Neuronal stem cell (in vitro differentiated cells): ENCODE results near the gene TMC1.

Experiments used
- DNase-seq: peaks from one replicate; pipeline ENCODE4 v3.0.0-alpha.2; 2013; ENCODE audit warnings: low spot score
- H2AFZ ChIP-seq: one replicate; pipeline ENCODE4 v1.6.1; 2013; ENCODE audit warnings: mild to moderate bottlenecking, low read length, inconsistent platforms
- H2AK5ac ChIP-seq: 2 replicates; pipeline ENCODE4 v1.6.1; 2013; ENCODE audit warnings: low read depth, mild to moderate bottlenecking, inconsistent platforms, low read length, moderate library complexity, mixed read lengths
- H2BK120ac ChIP-seq: 2 replicates; pipeline ENCODE4 v1.6.1; 2013; ENCODE audit warnings: low read depth, mild to moderate bottlenecking, inconsistent platforms, low read length, moderate library complexity, mixed read lengths
- H2BK12ac ChIP-seq: one replicate; pipeline ENCODE4 v1.6.1; 2013; ENCODE audit warnings: low read length, inconsistent platforms
- H2BK15ac ChIP-seq: 2 replicates; pipeline ENCODE4 v1.6.1; 2013; ENCODE audit warnings: mild to moderate bottlenecking, low read length, inconsistent platforms, mixed read lengths
- H2BK5ac ChIP-seq: one replicate; pipeline ENCODE4 v1.6.1; 2013; ENCODE audit warnings: inconsistent platforms, mild to moderate bottlenecking, low read length, moderate library complexity
- H3K14ac ChIP-seq: one replicate; pipeline ENCODE4 v1.6.1; 2013; ENCODE audit warnings: low read length, inconsistent platforms
- H3K18ac ChIP-seq: 2 replicates; pipeline ENCODE4 v1.6.1; 2013; ENCODE audit warnings: low read length, inconsistent platforms
- H3K23ac ChIP-seq: 2 replicates; pipeline ENCODE4 v1.6.1; 2013; ENCODE audit warnings: low read depth, mild to moderate bottlenecking, mixed read lengths, low read length, inconsistent platforms; ENCODE audit not compliant: poor library complexity
- H3K27ac ChIP-seq: replicated peaks from 3 replicates; pipeline ENCODE4 v1.5.1; 2013; ENCODE audit warnings: low read length, inconsistent platforms
- H3K27me3 ChIP-seq, 3 experiments: 2 replicates each; pipeline ENCODE4 v1.6.1; 2013; ENCODE audit warnings: low read length in 3 of 3, mild to moderate bottlenecking in 2 of 3, inconsistent platforms in 1 of 3, low read depth in 1 of 3, mixed read lengths in 1 of 3, moderate library complexity in 1 of 3; ENCODE audit not compliant: control insufficient read depth in 3 of 3, insufficient read depth in 3 of 3
- H3K36me3 ChIP-seq, 2 donors: replicated peaks in 1 of 2; 2 replicates each; pipeline ENCODE4 v1.6.1; 2013; ENCODE audit warnings: low read length in 2 of 2; ENCODE audit not compliant: control insufficient read depth in 2 of 2, insufficient read depth in 2 of 2
- H3K4ac ChIP-seq: 2 replicates; pipeline ENCODE4 v1.6.1; 2013; ENCODE audit warnings: inconsistent platforms, mild to moderate bottlenecking, low read length, moderate library complexity
- H3K4me1 ChIP-seq, 2 donors: 1 replicate in 1 of 2; 2 replicates in 1 of 2; pipeline ENCODE4 v1.6.1; 2013; ENCODE audit warnings: low read length in 2 of 2, low read depth in 1 of 2; ENCODE audit not compliant: control insufficient read depth in 2 of 2, insufficient read depth in 1 of 2
- H3K4me2 ChIP-seq: one replicate; pipeline ENCODE4 v1.6.1; 2013; ENCODE audit warnings: mild to moderate bottlenecking, low read length, inconsistent platforms; ENCODE audit not compliant: insufficient read depth, poor library complexity, severe bottlenecking
- H3K4me3 ChIP-seq, 2 donors: 2 replicates each; pipeline ENCODE4 v1.5.1; 2013; ENCODE audit warnings: low read length in 2 of 2, mild to moderate bottlenecking in 2 of 2, inconsistent platforms in 1 of 2, moderate library complexity in 1 of 2
- H3K79me1 ChIP-seq: one replicate; pipeline ENCODE4 v1.6.1; 2013; ENCODE audit warnings: low read depth, mild to moderate bottlenecking, inconsistent platforms, low read length, moderate library complexity
- H3K9ac ChIP-seq: one replicate; pipeline ENCODE4 v1.6.1; 2013; ENCODE audit warnings: mild to moderate bottlenecking, low read depth, low read length, inconsistent platforms; ENCODE audit not compliant: poor library complexity
- H3K9me3 ChIP-seq, 2 donors: replicated peaks in 1 of 2; 2 replicates each; pipeline versions ENCODE3 to v1.6.1; 2013; ENCODE audit warnings: low read length in 2 of 2, mild to moderate bottlenecking in 2 of 2, inconsistent platforms in 1 of 2, low read depth in 1 of 2, mixed read lengths in 1 of 2, moderate library complexity in 1 of 2; ENCODE audit not compliant: control insufficient read depth in 2 of 2, insufficient read depth in 1 of 2
- H4K8ac ChIP-seq: one replicate; pipeline ENCODE4 v1.6.1; 2013; ENCODE audit warnings: low read depth, mild to moderate bottlenecking, inconsistent platforms, low read length, moderate library complexity
- H4K91ac ChIP-seq: one replicate; pipeline ENCODE4 v1.6.1; 2013; ENCODE audit warnings: low read length, low read depth, mild to moderate bottlenecking, inconsistent platforms; ENCODE audit not compliant: poor library complexity
- WGBS, 2 donors: extraction: QIAGEN DNeasy Blood & Tissue Kit; methylation state at CpG; one replicate each; pipeline ENCODE4 v1.1.7; 2013; ENCODE audit warnings: missing lambda C conversion rate in 2 of 2, mixed read lengths in 1 of 2; ENCODE audit not compliant: insufficient read length in 2 of 2, insufficient replicate concordance in 1 of 2; ENCODE audit errors: extremely low coverage in 2 of 2; 5-methylcytosine and 5-hydroxymethylcytosine counted together

The TMC1 gene

DNA sequence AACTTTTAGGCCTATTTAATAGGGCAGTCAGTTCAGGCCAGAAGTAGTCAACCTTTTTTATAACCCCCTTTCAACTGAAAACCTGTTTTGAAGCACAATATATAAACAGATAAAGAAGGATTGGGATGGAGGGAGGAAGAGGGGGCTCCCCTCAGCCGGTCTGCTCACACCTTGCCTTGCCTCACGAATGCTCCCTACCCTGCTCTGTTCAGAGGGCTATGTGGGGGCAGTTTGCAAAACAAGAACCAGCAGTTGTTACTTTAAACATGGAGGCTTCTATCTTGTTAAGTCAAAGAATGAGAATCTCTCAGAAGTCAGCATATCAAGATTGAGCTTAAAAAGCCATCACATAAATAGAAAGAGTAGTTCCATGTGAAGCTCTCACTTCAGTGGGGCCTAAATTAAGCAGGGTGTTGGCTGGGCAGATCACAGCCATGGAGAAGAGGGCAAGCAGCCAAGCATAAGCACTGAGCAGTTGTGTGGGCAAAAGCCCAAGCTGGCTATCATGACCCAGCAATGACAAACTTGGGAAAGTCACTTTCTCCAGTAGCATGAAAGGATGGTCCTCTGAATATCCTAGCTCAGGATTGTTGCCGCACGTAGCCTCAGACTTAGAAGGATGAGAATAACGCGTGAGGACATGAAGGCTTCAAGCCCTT lies 360.8 kb downstream of the TMC1 start:
- Histone ChIP-seq H2BK12ac (no peak overlapping the region), H4K8ac (no peak overlapping the region), H2AK5ac (no peak overlapping the region), H3K9me3 (peaks cover 0 to 3% of the 10 kb centered on the region in 2 donors), H3K4me3 (no peak overlapping the region), H4K91ac (no peak overlapping the region), H2BK15ac (no peak overlapping the region), H3K27ac (no peak overlapping the region), H2AFZ (no peak overlapping the region), H3K4me2 (no peak overlapping the region), H3K9ac (no peak overlapping the region), H3K36me3 (no peaks in the 10 kb centered on the region), H3K79me1 (no peaks in the 10 kb centered on the region), H3K14ac (no peak overlapping the region), H2BK120ac (no peak overlapping the region), H3K18ac (no peak overlapping the region), H3K23ac (no peak overlapping the region), H3K4ac (no peak overlapping the region), H3K27me3 (peaks cover 0 to 2% (median 0%) of the 10 kb centered on the region in 3 experiments), H2BK5ac (no peak overlapping the region), H3K4me1 (no peaks in the 10 kb centered on the region)
- DNase-seq = no peak
- no CpG with 5 or more reads among the region's 6 CpGs for WGBS, 2 donors

DNA sequence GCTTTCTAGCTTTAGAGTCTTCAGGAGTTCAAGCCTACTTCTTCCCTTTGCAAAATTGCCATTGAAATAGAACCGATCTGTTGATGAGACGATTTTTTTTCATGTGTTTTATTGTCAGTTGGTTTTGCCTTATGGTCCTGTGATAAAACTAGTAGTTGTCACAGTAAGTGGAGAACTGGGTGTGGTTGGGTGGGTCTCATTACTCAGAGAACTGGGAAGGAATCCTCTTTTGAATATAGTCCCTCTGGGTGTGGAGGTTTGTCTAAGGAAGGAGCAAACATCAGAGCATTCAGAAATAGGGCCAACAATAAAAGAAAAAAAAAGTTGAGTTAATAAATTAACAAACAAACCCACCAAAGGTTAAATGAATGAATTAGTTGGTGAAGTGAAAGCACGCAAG lies 362.5 kb downstream of the TMC1 start:
- peaks cover 0 to 2% (median 0%) of the 10 kb centered on the region in 3 experiments for H3K27me3 ChIP-seq
- no peak overlapping the region for H3K27ac ChIP-seq
- H2BK5ac ChIP-seq = no peak overlapping the region
- no peaks in the 10 kb centered on the region for H3K79me1 ChIP-seq
- no peak overlapping the region for H2BK15ac ChIP-seq
- H3K4ac ChIP-seq = no peak overlapping the region
- H2BK12ac ChIP-seq = no peak overlapping the region
- H2BK120ac ChIP-seq = no peak overlapping the region
- no CpG with 5 or more reads among the region's 3 CpGs for WGBS, 2 donors
- H3K9ac ChIP-seq = no peak overlapping the region
- no peak overlapping the region for H3K18ac ChIP-seq
- no peak for DNase-seq
- no peak overlapping the region for H4K91ac ChIP-seq
- no peak overlapping the region for H3K4me2 ChIP-seq
- no peak overlapping the region for H2AFZ ChIP-seq
- H4K8ac ChIP-seq = no peak overlapping the region
- no peak overlapping the region for H3K4me3 ChIP-seq
- no peak overlapping the region for H3K14ac ChIP-seq
- peaks cover 0 to 3% of the 10 kb centered on the region in 2 donors for H3K9me3 ChIP-seq
- H3K36me3 ChIP-seq = no peaks in the 10 kb centered on the region
- no peak overlapping the region for H3K23ac ChIP-seq
- H3K4me1 ChIP-seq = no peaks in the 10 kb centered on the region
- H2AK5ac ChIP-seq = no peak overlapping the region

DNA sequence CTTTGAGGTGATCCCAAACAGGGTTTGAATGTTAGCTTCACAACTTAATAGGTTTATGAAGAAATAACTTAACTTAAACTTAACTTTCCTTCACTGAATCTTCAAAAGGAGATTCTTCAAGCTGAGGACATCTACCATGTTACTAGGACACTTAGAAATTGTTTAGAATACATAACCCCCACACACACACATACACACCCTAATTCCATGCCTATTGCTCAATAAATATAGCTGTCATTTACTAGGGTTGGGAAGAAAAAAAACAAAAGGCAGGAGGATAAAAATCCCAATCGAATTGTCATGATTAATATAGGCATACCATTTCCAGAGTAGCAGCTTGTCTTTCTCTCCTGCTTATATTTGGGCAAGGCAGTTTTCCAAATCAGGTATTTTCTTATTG lies 363.1 kb downstream of the TMC1 start:
- Histone ChIP-seq H2AFZ (no peak overlapping the region), H4K8ac (no peak overlapping the region), H3K79me1 (no peaks in the 10 kb centered on the region), H3K4me2 (no peak overlapping the region), H2BK120ac (no peak overlapping the region), H2BK12ac (no peak overlapping the region), H3K27ac (no peak overlapping the region), H3K4ac (no peak overlapping the region), H2AK5ac (no peak overlapping the region), H3K18ac (no peak overlapping the region), H3K9me3 (peaks cover 0 to 3% of the 10 kb centered on the region in 2 donors), H2BK15ac (no peak overlapping the region), H3K23ac (no peak overlapping the region), H4K91ac (no peak overlapping the region), H3K36me3 (no peaks in the 10 kb centered on the region), H3K4me1 (no peaks in the 10 kb centered on the region), H3K14ac (no peak overlapping the region), H3K4me3 (no peak overlapping the region), H2BK5ac (no peak overlapping the region), H3K27me3 (peaks cover 0 to 3% (median 0%) of the 10 kb centered on the region in 3 experiments), H3K9ac (no peak overlapping the region)
- WGBS, 2 donors = no CpG with 5 or more reads among the region's 1 CpG
- DNase-seq = no peak
